Skin of body (tissue), 2 donors: ENCODE data around the gene DNAJC3. TPM values are rescaled to one million over a fixed set of nuclear protein-coding genes. Genes with fewer than 3 reads are reported as not detected.
"Not testable (repeated sequence)": the region's sequence is repeated elsewhere in the genome, so short reads cannot be mapped to it uniquely, and the experiment has no call there.

ENCODE experiments used
- DNase-seq: peaks from one replicate; lab custom pipeline; 2025; lab: John Stamatoyannopoulos, UW
- total RNA-seq: library from RNA; depleted of rRNA; stranded (reverse); fragments of >200 nt; gene quantifications from one replicate; pipeline ENCODE4 v1.2.3, GENCODE V29; 2014

DNAJC3 gene
- total RNA-seq, 1 donor from 2014 or later = 38.0 TPM

DNA sequence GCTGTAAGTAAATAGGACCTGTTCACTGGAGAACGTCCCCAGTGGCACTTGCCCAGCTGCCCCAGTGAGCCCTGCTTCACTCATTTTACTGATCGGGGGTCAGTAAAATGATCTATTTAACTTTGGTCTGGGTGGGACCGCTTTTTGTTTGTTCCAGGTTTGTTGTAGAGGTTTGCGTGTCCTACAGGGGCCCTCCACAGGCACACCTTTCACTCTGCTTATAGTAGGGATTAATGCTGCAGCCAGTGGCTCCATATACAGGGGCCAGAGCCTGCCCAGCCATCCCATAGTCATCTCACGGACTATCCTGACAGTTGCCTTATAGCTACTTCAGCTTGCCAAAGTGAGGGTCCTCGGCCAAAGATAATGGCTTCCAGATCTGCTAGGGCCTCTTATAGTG is 104.1 kb downstream of the DNAJC3 start:
- DNase-seq = no peak

DNA sequence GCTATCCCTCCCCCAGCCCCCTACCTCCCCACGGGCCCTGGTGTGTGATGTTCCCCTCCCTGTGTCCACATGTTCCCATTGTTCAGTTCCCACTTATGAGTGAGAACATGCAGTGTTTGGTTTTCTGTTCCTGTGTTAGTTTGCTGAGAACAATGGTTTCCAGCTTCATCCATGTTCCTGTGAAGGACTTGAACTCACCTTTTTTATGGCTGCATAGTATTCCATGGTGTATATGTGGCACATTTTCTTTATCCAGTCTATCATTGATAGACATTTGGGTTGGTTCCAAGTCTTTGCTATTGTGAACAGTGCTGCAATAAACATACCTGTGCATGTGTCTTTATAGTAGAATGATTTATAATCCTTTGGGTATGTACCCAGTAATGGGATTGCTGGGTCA is 105.0 kb downstream of the DNAJC3 start:
- not testable (repeated sequence) for DNase-seq

DNA sequence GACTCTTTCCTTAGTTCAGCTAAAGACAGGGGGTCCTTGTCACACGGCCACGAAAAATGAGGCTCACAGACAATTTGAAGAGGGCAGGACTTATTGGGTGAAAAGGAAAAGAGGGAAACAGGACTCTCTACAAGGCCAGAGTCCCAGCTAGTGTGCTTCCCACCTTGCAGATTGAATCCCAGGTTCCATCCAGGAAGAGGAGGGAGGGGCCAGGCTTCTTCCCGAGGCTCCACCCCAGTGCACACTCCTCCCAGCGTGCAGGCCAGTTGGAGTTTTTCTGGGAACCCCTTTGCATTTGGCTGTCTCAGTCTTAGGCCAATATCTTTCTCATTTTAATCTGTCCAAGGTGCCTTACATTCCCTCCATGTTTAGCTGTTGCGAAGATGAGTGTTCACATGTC is 106.8 kb downstream of the DNAJC3 start:
- no peak for DNase-seq

DNA sequence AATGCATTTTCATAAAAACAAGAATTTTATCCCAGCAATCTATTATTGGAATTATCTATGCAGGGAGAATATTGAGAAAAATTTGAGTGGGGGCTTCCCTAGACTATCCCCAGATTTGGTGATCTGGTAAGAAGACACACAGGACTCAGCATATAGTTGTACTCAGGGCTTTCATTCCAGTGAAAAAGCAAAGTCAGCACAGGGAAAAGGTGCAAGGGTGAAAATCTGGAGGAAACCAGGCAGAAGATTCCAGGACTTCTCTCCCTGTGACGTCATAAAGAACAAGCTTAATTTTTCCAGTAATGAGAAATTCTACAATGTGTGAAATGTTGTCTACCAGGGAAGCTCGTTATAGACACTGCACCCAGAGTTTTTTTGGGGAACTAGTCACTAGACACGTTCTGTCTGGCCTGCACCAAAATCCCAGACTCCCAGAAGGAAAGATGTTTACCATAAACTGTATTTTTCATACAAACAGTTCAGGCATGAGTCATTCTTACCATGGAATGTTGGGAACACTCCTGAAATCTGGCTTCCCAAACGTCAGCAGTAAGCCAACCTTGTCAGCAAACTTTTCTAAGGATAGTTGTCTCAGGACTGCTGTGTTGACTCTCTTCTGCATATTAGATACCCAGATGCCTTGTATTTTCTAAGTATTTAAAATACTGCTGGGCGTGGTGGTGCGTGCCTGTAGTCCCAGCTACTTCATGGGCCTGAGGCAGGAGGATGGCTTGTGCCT is 107.4 kb downstream of the DNAJC3 start:
- peak; percentile 34 for DNase-seq

DNA sequence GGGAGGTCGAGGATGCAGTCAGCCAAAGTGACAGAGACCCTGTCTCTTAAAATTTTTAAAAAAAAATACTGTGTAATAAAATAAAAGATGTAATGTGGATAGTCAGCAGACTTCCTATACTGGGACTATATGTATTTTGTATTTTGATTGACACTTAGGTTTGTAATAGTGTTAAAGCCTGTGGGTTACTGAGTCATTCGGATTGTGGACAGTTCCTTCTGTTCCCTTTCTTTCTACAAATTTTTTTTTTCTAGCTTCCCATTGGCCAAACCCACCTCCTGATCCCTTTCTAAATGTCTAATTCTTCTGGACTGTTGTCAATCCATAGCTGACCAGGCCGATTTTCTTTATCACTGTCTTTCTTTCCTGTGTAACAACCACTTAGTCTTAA is 108.0 kb downstream of the DNAJC3 start:
- no peak for DNase-seq

DNA sequence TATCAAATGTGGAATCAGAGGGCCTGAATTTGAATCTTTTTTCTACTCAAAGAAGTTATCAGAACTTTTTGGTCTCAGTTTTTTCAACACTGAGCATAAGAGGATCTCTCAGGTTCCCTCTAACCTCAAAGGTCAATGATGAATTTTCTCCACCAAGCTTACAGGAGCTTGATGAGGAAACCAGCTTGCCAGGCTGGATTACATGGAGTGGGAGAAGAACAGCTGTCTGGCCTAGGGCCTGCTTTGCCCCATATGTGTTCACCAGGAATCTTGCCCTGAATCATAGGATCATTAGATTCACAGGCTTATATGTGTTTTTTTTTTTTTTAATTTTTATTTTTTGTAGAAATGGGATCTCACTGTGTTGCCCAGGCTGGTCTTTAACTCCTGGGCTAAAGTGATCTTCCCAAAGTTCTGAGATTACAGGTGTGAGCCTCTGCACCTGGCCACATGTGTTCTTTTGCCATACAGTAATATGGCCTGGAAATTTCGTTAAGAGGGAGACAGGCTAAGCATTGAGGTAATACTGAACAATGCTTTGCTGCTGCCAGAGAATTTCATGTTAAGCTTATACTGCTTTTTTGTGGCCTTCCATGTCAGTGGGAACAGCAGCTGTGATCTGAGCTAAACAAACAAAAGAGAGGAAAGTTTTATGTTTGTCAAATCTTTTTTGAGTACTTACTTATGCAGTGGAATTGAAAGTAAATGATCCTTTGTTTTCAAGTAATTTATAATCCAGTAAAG is 110.6 kb downstream of the DNAJC3 start:
- DNase-seq = no peak

DNA sequence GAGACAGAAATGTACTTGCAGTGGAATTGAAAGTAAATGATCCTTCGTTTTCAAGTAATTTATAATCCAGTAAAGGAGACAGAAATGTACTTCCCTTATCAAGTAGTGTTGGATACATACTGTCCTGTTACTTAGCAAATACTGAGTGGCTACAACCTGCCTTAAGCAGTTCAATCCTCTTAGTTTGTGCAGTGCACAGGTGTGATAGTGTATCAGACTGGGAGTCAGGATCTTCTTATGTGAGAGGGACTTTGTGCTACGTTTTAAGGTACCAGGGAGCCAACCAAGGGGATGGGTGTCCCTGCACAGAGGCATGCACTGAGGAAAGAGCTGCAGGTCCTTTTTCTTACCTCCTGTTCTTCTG is 111.1 kb downstream of the DNAJC3 start:
- DNase-seq = no peak

DNA sequence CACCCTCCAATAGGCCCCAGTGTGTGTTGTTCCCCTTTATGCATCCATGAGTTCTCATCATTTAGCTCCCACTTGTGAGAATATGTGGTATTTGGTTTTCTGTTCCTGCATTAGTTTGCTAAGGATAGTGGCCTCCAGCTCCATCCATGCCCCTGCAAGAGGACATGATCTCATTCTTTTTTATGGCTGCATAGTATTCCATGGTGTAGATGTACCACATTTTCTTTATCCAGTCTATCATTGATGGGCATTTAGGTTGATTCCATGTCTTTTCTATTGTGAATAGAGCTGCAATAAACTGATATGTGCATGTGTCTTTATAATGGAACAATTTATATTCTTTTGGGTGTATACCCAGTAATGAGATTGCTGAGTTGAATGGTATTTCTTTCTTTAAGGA is 112.4 kb downstream of the DNAJC3 start:
- not testable (repeated sequence) for DNase-seq

DNA sequence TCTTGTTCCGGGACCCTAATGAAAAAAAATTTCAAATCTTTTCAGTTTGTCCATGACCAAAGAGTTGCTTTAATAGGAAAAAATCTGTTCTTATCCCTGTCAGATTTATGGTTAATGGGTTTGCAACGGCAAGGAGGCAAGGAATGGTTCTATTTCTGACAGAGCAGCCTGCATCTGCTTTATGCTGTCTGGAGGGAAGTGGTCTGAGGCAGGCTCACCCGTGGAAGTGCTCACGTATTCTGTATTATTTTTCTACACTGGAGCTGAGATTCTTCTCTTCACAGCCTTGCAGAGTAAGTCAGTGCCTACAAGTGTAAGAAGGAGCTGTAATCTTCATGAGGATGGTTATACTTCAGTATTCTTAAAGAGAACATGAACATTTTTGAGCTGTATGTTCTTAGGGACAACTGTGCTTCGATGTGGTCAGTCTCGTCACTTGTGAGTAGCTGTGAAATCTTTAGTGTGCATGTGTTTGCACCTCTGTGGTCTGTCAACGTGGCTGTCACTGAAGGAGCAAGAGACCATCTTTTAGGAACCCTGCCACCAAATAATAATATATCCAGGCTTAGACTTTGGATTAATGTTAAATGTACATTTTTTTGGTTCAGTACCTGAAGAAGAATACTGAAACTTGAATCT is 114.3 kb downstream of the DNAJC3 start:
- DNase-seq = no peak

DNA sequence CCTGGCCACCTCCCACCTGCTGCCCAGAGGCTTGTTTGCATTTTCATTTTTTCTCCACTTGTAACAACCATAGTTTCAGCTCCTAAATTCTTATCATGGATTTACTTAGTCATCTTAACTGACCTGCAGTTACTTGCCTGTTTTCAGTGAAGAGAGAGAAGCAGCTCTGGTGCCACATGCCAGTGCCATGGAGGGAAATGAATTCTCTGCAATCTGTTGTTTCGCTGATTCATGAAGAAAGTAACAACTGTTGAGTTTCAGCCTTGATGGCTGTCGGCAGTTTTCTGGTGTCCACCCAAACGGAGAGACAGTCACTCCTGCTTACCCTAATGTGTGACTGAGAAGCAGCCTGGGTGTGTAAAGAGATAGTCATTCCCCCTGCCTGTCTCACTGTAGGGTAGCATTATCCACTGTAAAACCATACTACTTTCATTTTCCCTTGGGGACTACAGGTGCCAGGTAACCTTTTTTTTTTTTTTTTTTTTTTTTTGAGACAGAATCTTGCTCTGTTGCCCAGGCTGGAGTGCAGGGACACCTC is 116.1 kb downstream of the DNAJC3 start:
- no peak for DNase-seq

DNA sequence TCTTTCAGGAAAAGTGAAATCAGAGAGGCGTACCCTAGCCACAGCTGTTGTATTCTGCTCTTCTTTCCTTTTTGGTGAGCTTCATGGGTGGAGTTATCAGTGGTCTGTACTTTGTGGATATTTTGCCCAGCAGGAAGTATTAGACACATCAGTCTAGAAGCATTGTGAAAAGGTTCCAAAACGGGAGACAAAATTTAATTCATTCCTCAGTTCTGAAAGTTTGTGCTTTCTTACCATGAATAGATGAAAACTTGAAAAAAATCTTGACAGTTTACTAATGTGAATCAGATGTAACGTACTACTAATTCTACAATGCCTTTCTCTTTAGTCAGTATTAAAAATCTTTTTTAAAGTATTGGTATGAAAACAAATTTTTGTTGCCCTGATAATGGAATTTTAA is 116.8 kb downstream of the DNAJC3 start:
- DNase-seq = no peak

DNA sequence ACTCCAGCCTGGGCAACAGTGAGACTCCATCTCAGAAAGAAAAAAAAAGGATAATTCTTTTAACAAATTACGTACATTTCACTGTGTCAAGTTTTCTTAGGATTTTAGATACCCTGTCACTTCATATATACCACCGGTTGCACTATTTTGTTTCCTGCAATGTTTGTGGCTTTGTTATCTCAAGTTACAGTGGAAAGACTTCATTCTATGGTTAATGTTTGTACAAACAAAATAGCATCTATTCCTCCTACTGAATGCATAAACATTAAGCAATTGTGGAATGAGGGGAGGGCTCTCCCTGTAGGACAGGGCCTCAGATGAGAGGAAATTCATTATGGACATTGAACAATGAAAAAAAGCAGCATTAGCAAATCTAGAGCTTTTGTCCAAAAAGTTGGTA is 120.1 kb downstream of the DNAJC3 start:
- no peak for DNase-seq

DNA sequence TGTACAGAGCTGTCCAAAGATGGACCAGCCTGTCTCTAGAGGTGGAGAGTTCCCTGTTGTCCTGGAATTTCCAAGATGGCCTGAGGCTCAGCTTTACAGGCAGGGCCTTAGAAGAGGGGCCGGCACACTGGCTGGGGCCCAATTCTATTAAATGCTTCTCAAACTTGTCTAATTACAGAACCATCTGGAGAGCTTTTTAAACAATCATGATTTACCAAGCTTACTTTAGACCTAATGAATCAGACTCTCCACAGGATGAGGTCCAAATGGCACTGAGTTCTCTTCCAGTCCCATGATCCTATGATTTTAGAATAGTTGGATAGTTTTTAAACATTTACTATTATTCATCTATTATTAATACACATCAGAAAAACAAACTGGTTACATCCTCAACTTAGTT is 123.5 kb downstream of the DNAJC3 start:
- no peak for DNase-seq

DNA sequence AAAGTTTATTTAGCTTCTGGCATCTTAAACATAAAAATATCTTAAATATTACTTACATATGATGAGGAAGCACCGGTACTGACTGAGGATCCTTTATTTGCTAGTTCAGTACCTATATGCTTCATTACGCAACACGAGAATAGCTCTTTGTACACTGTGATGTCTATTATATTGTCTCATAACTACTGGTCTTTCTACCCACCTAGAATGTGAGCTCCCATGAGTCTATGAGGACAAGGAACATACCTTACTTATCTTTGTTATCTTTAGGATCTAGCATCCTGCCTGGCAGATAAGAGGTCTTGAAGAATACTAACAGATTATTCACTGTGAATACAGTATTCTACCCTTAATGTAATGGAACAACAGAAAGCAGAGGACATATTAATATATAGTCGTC is 124.9 kb downstream of the DNAJC3 start:
- no peak for DNase-seq

DNA sequence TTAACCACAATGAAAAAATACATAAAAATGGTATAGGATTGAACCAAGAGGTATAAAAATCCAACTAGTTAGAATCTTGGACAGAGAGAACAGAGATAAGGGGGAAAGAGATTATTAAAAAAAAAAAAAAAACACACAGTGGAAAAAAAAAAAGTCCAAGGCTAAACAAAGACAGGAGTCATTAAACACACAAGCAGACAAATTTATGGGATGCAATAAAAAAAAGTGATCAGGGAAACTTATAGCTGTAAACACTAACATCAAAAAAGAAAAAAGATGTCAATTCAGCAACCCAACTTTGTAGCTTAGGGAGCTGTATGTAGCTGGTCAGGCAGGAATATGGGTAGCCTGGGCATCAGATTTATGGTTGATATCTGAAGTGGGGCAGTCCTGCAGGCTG is 129.0 kb downstream of the DNAJC3 start:
- DNase-seq = no peak

DNA sequence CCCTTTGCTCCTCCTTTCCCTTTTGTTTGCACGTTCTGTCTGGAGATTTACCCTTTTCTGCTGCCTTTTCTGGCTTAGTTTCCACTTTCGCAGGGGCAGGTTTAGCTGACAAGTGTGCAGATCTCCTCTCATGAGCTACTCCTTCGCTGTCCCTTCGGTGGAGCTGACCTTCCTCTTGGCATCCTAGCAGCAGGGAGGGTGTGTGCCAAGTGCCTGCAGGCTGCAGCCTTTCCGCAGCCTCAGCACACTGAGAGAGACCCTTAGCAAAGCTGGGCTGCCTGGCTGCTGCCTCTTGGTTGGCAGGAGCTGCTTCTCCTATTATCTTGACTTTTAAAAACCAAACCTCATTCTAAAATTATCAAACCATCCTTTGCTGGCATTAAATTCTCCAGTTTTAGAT is 132.5 kb downstream of the DNAJC3 start:
- DNase-seq = no peak

DNA sequence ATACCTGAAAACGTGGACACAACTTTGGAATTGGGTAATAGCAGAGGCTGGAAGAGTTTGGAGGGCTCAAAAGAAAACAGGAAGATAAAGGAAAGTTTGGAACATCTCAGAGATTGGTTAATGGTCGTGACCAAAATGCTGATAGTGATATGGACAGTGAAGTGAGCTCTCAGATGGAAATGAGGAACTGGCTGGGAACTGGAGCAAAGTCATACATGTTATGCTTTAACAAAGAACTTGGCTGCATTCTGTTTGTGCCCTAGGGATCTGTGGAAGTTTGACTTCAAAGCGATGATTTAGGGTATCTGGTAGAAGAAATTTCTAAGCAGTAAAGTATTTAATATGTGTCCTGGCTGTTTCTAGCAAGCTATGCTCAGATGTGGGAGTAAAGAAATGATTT is 136.2 kb downstream of the DNAJC3 start:
- DNase-seq = no peak

DNA sequence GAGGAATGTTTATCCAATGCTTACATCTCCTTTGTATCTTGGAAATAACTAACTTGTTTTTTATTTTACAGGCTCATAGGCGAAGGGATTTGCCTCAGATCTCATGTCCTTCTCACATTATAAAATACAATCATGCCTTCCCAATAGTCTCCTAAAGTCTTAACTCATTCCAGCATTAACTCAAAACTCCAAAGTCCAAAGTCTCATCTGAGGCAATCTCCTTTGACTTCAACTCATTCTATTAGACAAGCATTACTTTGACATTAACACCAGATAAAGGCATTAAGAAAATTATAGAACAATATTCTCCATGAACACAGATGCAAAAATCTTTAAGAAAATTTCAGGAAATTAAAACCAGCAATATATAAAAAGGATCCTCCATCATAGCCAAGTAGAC is 137.6 kb downstream of the DNAJC3 start:
- no peak for DNase-seq

DNA sequence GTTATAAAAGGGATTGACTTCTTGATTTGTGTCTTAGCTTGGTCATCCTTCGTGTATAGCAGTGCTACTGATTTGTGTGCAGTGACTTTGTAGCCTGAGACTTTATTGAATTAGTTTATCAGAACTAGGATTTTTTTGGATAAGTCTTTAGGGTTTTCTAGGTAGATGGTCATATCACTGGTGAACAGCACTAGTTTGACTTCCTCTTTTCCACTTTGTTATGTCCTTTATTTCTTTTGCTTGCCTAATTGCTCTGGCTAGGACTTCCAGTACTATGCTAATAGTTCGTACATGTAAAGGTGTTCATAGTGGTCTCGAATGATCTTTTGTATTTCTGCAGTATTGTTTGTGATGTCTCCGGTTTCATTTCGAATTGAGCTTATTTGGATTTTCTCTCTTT is 145.4 kb downstream of the DNAJC3 start:
- DNase-seq = no peak

DNA sequence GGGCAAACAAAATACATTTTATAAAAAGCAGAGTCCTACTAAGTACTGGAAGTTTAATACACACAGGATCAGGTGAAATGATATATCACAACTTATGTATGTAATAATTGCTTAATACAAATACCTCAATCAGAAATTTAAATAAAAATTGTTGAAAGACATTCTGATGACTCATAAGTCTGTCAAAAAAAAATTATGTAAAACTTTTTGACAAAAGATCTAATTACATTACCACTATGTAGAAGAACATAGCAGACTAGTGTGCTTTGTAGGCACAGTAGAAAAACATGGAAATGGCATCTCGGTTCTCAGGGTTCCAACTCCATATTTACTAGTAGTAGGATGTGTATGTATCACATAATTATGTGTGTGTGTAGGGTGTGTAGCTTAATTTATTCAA is 156.2 kb downstream of the DNAJC3 start:
- DNase-seq = no peak

DNA sequence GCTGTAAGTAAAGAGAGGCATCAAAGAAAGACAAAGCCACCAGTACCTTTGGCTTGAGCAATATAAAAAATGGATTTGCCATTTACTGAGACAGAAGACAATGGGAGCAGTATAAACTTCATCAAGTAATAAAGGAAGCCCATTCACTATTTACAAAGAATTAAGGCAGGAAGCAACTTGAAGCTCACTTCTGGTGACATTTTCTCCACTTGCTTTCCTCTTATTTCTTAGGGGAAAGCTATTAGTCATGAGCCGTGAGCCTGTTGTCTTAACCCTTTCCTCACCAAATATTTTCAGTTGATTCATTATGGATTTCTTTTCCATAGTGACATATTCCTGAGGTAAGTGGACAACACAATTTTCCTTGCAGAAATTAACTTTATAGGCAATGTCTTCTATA is 156.8 kb downstream of the DNAJC3 start:
- DNase-seq = no peak

DNA sequence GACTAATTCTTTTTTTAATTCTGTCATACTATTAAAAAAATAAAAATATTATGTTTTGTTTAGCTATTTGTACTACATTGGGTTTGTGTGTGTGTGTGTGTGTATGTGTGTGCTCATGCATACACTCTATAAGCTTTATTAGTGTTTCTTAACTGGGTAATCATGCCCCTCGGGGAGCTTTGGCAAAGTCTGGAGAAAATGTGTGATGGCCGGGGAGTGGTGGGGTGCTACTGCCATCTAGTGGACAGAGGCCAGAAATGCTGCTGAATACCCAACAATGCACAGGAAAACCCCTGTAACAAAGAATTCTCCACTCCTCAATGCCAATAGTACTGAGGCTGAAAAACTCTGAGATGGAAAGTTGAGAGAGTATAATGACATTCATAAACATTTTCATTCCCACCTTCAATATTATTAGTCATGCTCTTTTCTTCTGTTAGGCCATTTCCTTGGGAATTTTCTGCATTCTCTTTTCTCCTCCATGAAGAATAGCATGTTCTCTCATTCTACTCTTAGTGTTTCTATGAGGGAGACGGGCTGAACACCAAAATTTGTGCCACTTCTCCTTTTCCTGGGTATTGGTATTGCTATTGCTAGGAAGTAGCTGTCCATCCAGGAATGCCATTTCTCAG is 157.3 kb downstream of the DNAJC3 start:
- DNase-seq = peak; percentile 79
